Small intestine (tissue), 7 donors: ENCODE measurements around the gene SH2B3. TPM values are rescaled to one million over a fixed set of nuclear protein-coding genes. Genes with fewer than 3 reads are reported as not detected.
"Not testable (repeated sequence)": the region's sequence is repeated elsewhere in the genome, so short reads cannot be mapped to it uniquely, and the experiment has no call there.

Experiments
- DNase-seq, 2 donors: peaks; one replicate each; pipeline versions ENCODE4 v3.0.0 to v3.0.0-alpha.2; 2013
- FAIRE-seq: peaks from 2 replicates; lab custom pipeline; 2012; peaks lifted over from hg19 to GRCh38; lab: Jason Lieb, UNC
- H3K27ac ChIP-seq, 3 donors: one replicate each; pipeline ENCODE4 v1.5.1; 2013; ENCODE audit warnings: low read length in 2 of 3, mild to moderate bottlenecking in 2 of 3, control low read depth in 1 of 3, inconsistent platforms in 1 of 3, low read depth in 1 of 3, moderate library complexity in 1 of 3
- H3K27me3 ChIP-seq, 3 donors: one replicate each; pipeline ENCODE4 v1.6.1; 2013; ENCODE audit warnings: low read length in 3 of 3, inconsistent platforms in 1 of 3; ENCODE audit not compliant: control insufficient read depth in 3 of 3, insufficient read depth in 3 of 3
- H3K36me3 ChIP-seq, 3 donors: one replicate each; pipeline ENCODE4 v1.6.1; 2013; ENCODE audit warnings: low read length in 3 of 3, inconsistent platforms in 1 of 3, low read depth in 1 of 3, mild to moderate bottlenecking in 1 of 3, moderate library complexity in 1 of 3; ENCODE audit not compliant: control insufficient read depth in 3 of 3, insufficient read depth in 2 of 3
- H3K4me1 ChIP-seq, 3 donors: one replicate each; pipeline ENCODE4 v1.6.1; 2013; ENCODE audit warnings: low read length in 2 of 3, inconsistent platforms in 1 of 3, low read depth in 1 of 3, mild to moderate bottlenecking in 1 of 3, moderate library complexity in 1 of 3; ENCODE audit not compliant: control insufficient read depth in 3 of 3, insufficient read depth in 2 of 3
- H3K4me3 ChIP-seq, 3 donors: one replicate each; pipeline ENCODE4 v1.5.1; 2013; ENCODE audit warnings: low read length in 3 of 3, control low read depth in 1 of 3, inconsistent platforms in 1 of 3, low read depth in 1 of 3, mild to moderate bottlenecking in 1 of 3, moderate library complexity in 1 of 3
- H3K9me3 ChIP-seq, 2 donors: one replicate each; pipeline ENCODE4 v1.6.1; 2013; ENCODE audit warnings: low read depth in 1 of 2, low read length in 1 of 2; ENCODE audit not compliant: control insufficient read depth in 2 of 2, insufficient read depth in 1 of 2
- WGBS, 3 donors: extraction: QIAGEN DNeasy Blood & Tissue Kit; methylation state at CpG; one replicate each; pipeline ENCODE4 v1.1.7; 2013; 5-methylcytosine and 5-hydroxymethylcytosine counted together
- polyA plus RNA-seq, 4 donors: library from polyadenylated mRNA; stranded (reverse) in 3 of 4; unstranded in 1 of 4; fragments of 200-250 nt in 3 of 4; fragments of 120-200 nt in 1 of 4; gene quantifications; one replicate each; pipeline versions ENCODE4 v1.2.1 to v1.2.3, GENCODE V29; 2013
- donor health status: healthy with polysubstance abuse.
- donor health status: control.
- donor health status: control.
- donor health status: Bipolar disorder and iron deficiency.
- donor health status: healthy.

SH2B3 gene
- polyA plus RNA-seq, 4 donors: 0.67 to 14.9 (median 6.9) TPM

DNA sequence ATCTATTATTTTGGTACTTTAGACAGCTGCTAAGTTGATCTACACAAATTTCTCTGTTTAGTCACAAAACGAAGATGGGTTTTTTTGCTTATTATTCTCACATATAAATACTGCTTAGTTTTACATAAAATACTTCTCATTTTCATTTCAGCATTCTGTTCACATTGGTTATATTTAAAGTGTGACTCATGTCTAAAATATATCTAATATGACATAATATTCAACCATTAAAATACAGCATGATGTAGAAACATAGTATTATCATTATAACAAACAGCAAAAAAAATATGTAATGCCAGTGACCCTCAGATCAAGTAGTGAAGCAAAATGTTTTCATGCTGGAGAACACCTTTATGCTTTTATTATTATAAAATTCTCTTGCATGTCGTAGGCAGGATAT, 63.7 kb downstream of the SH2B3 start:
- no peaks in the 10 kb centered on the region for H3K9me3 ChIP-seq
- no peak for FAIRE-seq

DNA sequence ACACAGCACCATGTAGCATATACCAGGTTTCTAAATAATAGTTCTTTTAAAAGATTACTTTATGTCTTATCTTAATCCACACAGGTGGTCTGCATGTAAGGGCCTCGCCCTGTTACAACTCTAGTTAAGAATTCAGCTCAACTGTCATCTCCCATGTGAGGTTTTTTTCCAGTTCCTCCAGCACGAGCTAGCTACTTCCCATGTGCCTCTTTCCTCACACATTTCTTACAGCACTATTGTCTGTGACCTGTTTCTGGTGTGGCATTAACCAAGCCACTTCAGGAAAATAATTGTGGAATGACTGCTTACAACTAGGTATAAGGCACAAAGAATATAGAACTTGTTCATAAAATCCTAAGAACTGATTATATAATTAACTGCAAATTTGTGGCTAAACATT, 65.5 kb downstream of the SH2B3 start:
- FAIRE-seq (no peak), DNase-seq (no peak)
- Histone ChIP-seq H3K36me3 (peaks cover 3 to 42% (median 18%) of the 10 kb centered on the region in 3 donors), H3K27ac (no peak overlapping the region), H3K9me3 (no peaks in the 10 kb centered on the region), H3K27me3 (no peaks in the 10 kb centered on the region), H3K4me1 (no peaks in the 10 kb centered on the region), H3K4me3 (no peak overlapping the region)
- WGBS, 3 donors: 80 to 92% (median 85%) methylated on average over 2 of the region's 2 CpGs

More for the DNA sequence above, 63.7 kb downstream of the SH2B3 start:
- Histone ChIP-seq H3K4me3 (no peak overlapping the region), H3K36me3 (peaks cover 3 to 36% (median 18%) of the 10 kb centered on the region in 3 donors), H3K4me1 (no peaks in the 10 kb centered on the region), H3K27ac (no peak overlapping the region), H3K27me3 (no peaks in the 10 kb centered on the region)
- WGBS, 3 donors: 74 to 85% (median 81%) methylated on average over 2 of the region's 2 CpGs
- DNase-seq: no peak

GRCh38 chr12:111482462-111482861, 76.7 kb downstream of the SH2B3 start:
- H3K9me3 ChIP-seq: no peaks in the 10 kb centered on the region
- FAIRE-seq: no peak
- no peak for DNase-seq
- 97 to 100% (median 100%) methylated on average over 2 of the region's 2 CpGs for WGBS, 3 donors
- H3K27ac ChIP-seq: no peak overlapping the region
- peaks cover 0 to 57% (median 6%) of the 10 kb centered on the region in 3 donors for H3K36me3 ChIP-seq
- H3K27me3 ChIP-seq: no peaks in the 10 kb centered on the region
- no peak overlapping the region for H3K4me3 ChIP-seq
- no peaks in the 10 kb centered on the region for H3K4me1 ChIP-seq

- whole genome bisulfite sequencing, 3 donors: 52 to 85% (median 79%) methylated on average over 4 of the region's 4 CpGs
- H3K9me3 ChIP-seq: no peaks in the 10 kb centered on the region
- DNase-seq (peak in 1 of 2 donors; percentile 14), FAIRE-seq (no peak)
- no peaks in the 10 kb centered on the region for H3K4me1 ChIP-seq
- H3K27me3 ChIP-seq: no peaks in the 10 kb centered on the region
- peaks cover 0 to 62% (median 11%) of the 10 kb centered on the region in 3 donors for H3K36me3 ChIP-seq
- H3K27ac ChIP-seq: peak overlapping the region in 1 of 3 donors; percentile 49
- no peak overlapping the region for H3K4me3 ChIP-seq
Measured at GRCh38 chr12:111488271-111488670, 82.5 kb downstream of the SH2B3 start.

DNA sequence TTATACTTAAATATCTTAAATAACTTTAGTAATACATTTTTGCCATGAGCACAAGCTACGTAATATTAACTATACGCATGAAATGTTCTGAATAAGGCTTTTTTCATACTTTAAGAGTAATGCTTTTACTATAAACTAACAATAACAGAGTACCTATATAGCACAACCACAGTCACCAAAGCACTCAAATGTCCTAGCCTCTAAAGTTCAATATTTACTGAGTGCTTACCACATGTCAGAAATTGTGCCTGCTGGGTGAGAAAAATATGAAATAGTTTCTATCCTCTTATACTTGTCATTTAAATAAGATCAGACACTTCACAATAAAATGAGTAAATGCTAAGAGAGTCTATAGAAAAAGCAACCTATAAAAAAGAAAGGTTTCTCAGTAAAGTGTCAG, 83.1 kb downstream of the SH2B3 start:
- 94 to 100% (median 97%) methylated on average over 2 of the region's 2 CpGs for WGBS, 3 donors
- Histone ChIP-seq H3K36me3 (peaks cover 0 to 60% (median 11%) of the 10 kb centered on the region in 3 donors), H3K9me3 (no peaks in the 10 kb centered on the region), H3K27ac (no peak overlapping the region), H3K27me3 (no peaks in the 10 kb centered on the region), H3K4me3 (no peak overlapping the region), H3K4me1 (no peaks in the 10 kb centered on the region)
- DNase-seq (no peak), FAIRE-seq (no peak)

DNA sequence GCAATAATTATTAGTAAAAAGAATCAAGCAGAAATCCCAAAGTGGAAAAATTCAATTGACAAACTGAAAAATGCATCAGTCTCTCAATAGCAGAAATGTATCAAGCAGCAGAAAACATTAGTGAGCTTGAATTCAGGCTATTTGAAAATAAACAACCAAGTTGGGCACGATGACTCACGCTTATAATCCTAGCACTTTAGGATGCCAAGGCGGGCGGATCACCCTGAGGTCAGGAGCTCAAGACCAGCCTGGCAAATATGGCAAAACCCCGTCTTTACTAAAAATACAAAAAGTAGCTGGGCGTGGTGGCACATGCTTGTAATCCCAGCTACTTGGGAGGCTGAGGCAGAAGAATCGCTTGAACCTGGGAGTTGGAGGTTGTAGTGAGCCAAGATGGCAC, 87.3 kb downstream of the SH2B3 start:
- not testable (repeated sequence) for H3K9me3 ChIP-seq, DNase-seq, H3K4me3 ChIP-seq, H3K27ac ChIP-seq, H3K27me3 ChIP-seq, FAIRE-seq, H3K4me1 ChIP-seq
- peaks cover 0 to 63% (median 10%) of the 10 kb centered on the region in 3 donors for H3K36me3 ChIP-seq
- 86 to 92% (median 91%) methylated on average over 7 of the region's 7 CpGs for WGBS, 3 donors

DNA sequence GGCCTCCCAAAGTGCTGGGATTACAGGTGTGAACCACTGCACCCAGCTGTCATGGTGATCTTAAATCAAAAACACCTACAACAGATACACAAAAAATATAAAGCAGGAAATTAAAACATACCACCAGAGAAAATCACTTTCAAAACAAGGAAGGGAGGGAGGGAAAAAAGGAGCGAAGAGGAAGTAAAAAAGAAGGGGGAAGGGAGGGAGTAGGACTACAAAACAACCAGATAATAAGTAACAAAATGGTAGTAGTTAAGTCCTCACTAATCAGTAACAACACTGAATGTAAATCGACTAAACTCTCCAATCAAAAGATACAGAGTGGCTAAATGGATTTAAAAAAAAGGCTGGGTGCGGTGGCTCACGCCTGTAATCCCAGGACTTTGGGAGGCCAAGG, 89.0 kb downstream of the SH2B3 start:
- no peak for FAIRE-seq
- no peak overlapping the region for H3K27ac ChIP-seq
- WGBS, 3 donors: 85 to 91% (median 87%) methylated on average over 4 of the region's 4 CpGs

More for the DNA sequence above, 89.0 kb downstream of the SH2B3 start:
- Histone ChIP-seq H3K36me3 (peaks cover 0 to 61% (median 7%) of the 10 kb centered on the region in 3 donors), H3K27me3 (no peaks in the 10 kb centered on the region), H3K4me1 (no peaks in the 10 kb centered on the region), H3K9me3 (no peaks in the 10 kb centered on the region), H3K4me3 (no peak overlapping the region)
- DNase-seq: no peak
